ENCODE results near the gene ANK3. TPM values are rescaled to one million over a fixed set of nuclear protein-coding genes. Genes with fewer than 3 reads are reported as not detected.

Gene ANK3
- polyA plus RNA-seq, 1 donor from 2014 or later: 19.5 TPM

GRCh38 chr10:60024506-60024905 is 365.2 kb downstream of the ANK3 start:
- no peaks in the 10 kb centered on the region for H3K9me3 Mint-ChIP-seq
- no peaks in the 10 kb centered on the region for H3K4me1 Mint-ChIP-seq
- H3K36me3 Mint-ChIP-seq: no peaks in the 10 kb centered on the region
- H3K27ac Mint-ChIP-seq: no peak overlapping the region
- H3K4me3 Mint-ChIP-seq: no peak overlapping the region
- H3K27me3 Mint-ChIP-seq: no peaks in the 10 kb centered on the region

- Mint-ChIP-seq H3K4me1 (no peaks in the 10 kb centered on the region), H3K4me3 (no peak overlapping the region), H3K27me3 (no peaks in the 10 kb centered on the region), H3K9me3 (no peaks in the 10 kb centered on the region), H3K27ac (no peak overlapping the region), H3K36me3 (no peaks in the 10 kb centered on the region)
These were observed 366.4 kb downstream of the ANK3 start for GRCh38 chr10:60023155-60023877.

GRCh38 chr10:60021361-60021760 is 368.3 kb downstream of the ANK3 start:
- H3K27me3 Mint-ChIP-seq: no peaks in the 10 kb centered on the region
- no peaks in the 10 kb centered on the region for H3K4me1 Mint-ChIP-seq
- no peak overlapping the region for H3K4me3 Mint-ChIP-seq
- H3K36me3 Mint-ChIP-seq: no peaks in the 10 kb centered on the region
- H3K9me3 Mint-ChIP-seq: no peaks in the 10 kb centered on the region
- no peak overlapping the region for H3K27ac Mint-ChIP-seq

- H3K27me3 Mint-ChIP-seq: no peaks in the 10 kb centered on the region
- peaks cover 0 to 2% (median 0%) of the 10 kb centered on the region in 3 donors for H3K9me3 Mint-ChIP-seq
- H3K4me1 Mint-ChIP-seq: no peaks in the 10 kb centered on the region
- H3K4me3 Mint-ChIP-seq: no peak overlapping the region
- no peak overlapping the region for H3K27ac Mint-ChIP-seq
- no peaks in the 10 kb centered on the region for H3K36me3 Mint-ChIP-seq
These were observed 372.9 kb downstream of the ANK3 start for GRCh38 chr10:60016794-60017193.

GRCh38 chr10:60009710-60010383 is 379.8 kb downstream of the ANK3 start:
- H3K27ac Mint-ChIP-seq: no peak overlapping the region
- no peaks in the 10 kb centered on the region for H3K36me3 Mint-ChIP-seq
- no peaks in the 10 kb centered on the region for H3K4me1 Mint-ChIP-seq
- no peak overlapping the region for H3K4me3 Mint-ChIP-seq
- peaks cover 2% of the 10 kb centered on the region for H3K27me3 Mint-ChIP-seq
- peaks cover 0 to 2% (median 0%) of the 10 kb centered on the region in 3 donors for H3K9me3 Mint-ChIP-seq

GRCh38 chr10:60009276-60009675 is 380.4 kb downstream of the ANK3 start:
- Mint-ChIP-seq H3K27ac (no peak overlapping the region), H3K36me3 (no peaks in the 10 kb centered on the region), H3K27me3 (peaks cover 2% of the 10 kb centered on the region), H3K4me1 (no peaks in the 10 kb centered on the region), H3K4me3 (no peak overlapping the region), H3K9me3 (peaks cover 0 to 2% (median 0%) of the 10 kb centered on the region in 3 donors)

- no peak overlapping the region for H3K27ac Mint-ChIP-seq
- H3K27me3 Mint-ChIP-seq: peaks cover 2% of the 10 kb centered on the region
- H3K4me1 Mint-ChIP-seq: no peaks in the 10 kb centered on the region
- H3K36me3 Mint-ChIP-seq: no peaks in the 10 kb centered on the region
- H3K4me3 Mint-ChIP-seq: no peak overlapping the region
- H3K9me3 Mint-ChIP-seq: peaks cover 0 to 2% (median 0%) of the 10 kb centered on the region in 3 donors
These were observed 380.9 kb downstream of the ANK3 start for GRCh38 chr10:60008816-60009215.

- Mint-ChIP-seq H3K4me1 (no peaks in the 10 kb centered on the region), H3K4me3 (no peak overlapping the region), H3K27me3 (peaks cover 2% of the 10 kb centered on the region), H3K36me3 (no peaks in the 10 kb centered on the region), H3K27ac (no peak overlapping the region), H3K9me3 (no peaks in the 10 kb centered on the region)
These were observed 383.6 kb downstream of the ANK3 start for GRCh38 chr10:60006062-60006461.

- Mint-ChIP-seq H3K27me3 (peaks cover 2% of the 10 kb centered on the region), H3K4me1 (no peaks in the 10 kb centered on the region), H3K36me3 (peaks cover 2% of the 10 kb centered on the region), H3K4me3 (no peak overlapping the region), H3K9me3 (peaks cover 0 to 1% (median 0%) of the 10 kb centered on the region in 3 donors), H3K27ac (no peak overlapping the region)
These were observed 385.8 kb downstream of the ANK3 start for GRCh38 chr10:60003651-60004523.

GRCh38 chr10:60000747-60001146 is 388.9 kb downstream of the ANK3 start:
- Mint-ChIP-seq H3K27ac (no peak overlapping the region), H3K9me3 (peaks cover 0 to 1% (median 0%) of the 10 kb centered on the region in 3 donors), H3K36me3 (peaks cover 2% of the 10 kb centered on the region), H3K4me3 (no peak overlapping the region), H3K27me3 (no peaks in the 10 kb centered on the region), H3K4me1 (no peaks in the 10 kb centered on the region)

GRCh38 chr10:59997827-59998525 is 391.7 kb downstream of the ANK3 start:
- H3K9me3 Mint-ChIP-seq: peaks cover 0 to 1% (median 0%) of the 10 kb centered on the region in 3 donors
- H3K4me1 Mint-ChIP-seq: peaks cover 0 to 1% (median 0%) of the 10 kb centered on the region in 3 donors
- H3K4me3 Mint-ChIP-seq: no peak overlapping the region
- H3K27ac Mint-ChIP-seq: peak overlapping the region in 1 of 3 donors; percentile 2
- no peaks in the 10 kb centered on the region for H3K27me3 Mint-ChIP-seq
- peaks cover 2% of the 10 kb centered on the region for H3K36me3 Mint-ChIP-seq

- H3K4me3 Mint-ChIP-seq: no peak overlapping the region
- H3K9me3 Mint-ChIP-seq: peaks cover 0 to under 1% (median 0%) of the 10 kb centered on the region in 3 donors
- H3K4me1 Mint-ChIP-seq: peaks cover 5 to 9% (median 6%) of the 10 kb centered on the region in 3 donors
- H3K27ac Mint-ChIP-seq: no peak overlapping the region
- H3K27me3 Mint-ChIP-seq: no peaks in the 10 kb centered on the region
- H3K36me3 Mint-ChIP-seq: peaks cover 2% of the 10 kb centered on the region
These were observed 393.8 kb downstream of the ANK3 start for GRCh38 chr10:59995862-59996261.

GRCh38 chr10:59993931-59994330 is 395.7 kb downstream of the ANK3 start:
- Mint-ChIP-seq H3K27me3 (peaks cover 3% of the 10 kb centered on the region), H3K9me3 (no peaks in the 10 kb centered on the region), H3K4me1 (peaks cover 5 to 9% (median 6%) of the 10 kb centered on the region in 3 donors), H3K36me3 (no peaks in the 10 kb centered on the region), H3K27ac (no peak overlapping the region), H3K4me3 (no peak overlapping the region)

GRCh38 chr10:59991661-59992060 is 398.0 kb downstream of the ANK3 start:
- H3K9me3 Mint-ChIP-seq: no peaks in the 10 kb centered on the region
- no peaks in the 10 kb centered on the region for H3K36me3 Mint-ChIP-seq
- peaks cover 5 to 9% (median 6%) of the 10 kb centered on the region in 3 donors for H3K4me1 Mint-ChIP-seq
- H3K4me3 Mint-ChIP-seq: peak overlapping the region in 3 of 4 donors; percentile 67 to 88 (median 87)
- peaks cover 3% of the 10 kb centered on the region for H3K27me3 Mint-ChIP-seq
- H3K27ac Mint-ChIP-seq: peak overlapping the region in 1 of 3 donors; percentile 77

All from IgD-negative memory B cell (primary cell).